Liver (tissue), 9 donors: ENCODE data around the gene NUP107. TPM values are rescaled to one million over a fixed set of nuclear protein-coding genes. Genes with fewer than 3 reads are reported as not detected.
A peak's percentile ranks its signal among the peaks of the same experiment; 100 is the strongest.

Source experiments
- DNase-seq: peaks from one replicate; pipeline ENCODE4 v3.0.0-alpha.2; 2017; ENCODE audit warnings: low spot score
- H3K27ac ChIP-seq, 2 donors: one replicate each; pipeline ENCODE4 v1.7.0; 2013; ENCODE audit warnings: inconsistent platforms in 2 of 2, low read length in 2 of 2, control low read depth in 1 of 2, low read depth in 1 of 2, mild to moderate bottlenecking in 1 of 2
- H3K27me3 ChIP-seq, 4 donors: one replicate each; pipeline versions ENCODE4 v1.6.1 to v1.7.0; 2013; ENCODE audit warnings: low read length in 3 of 4, inconsistent platforms in 1 of 4, mild to moderate bottlenecking in 1 of 4, moderate library complexity in 1 of 4; ENCODE audit not compliant: control insufficient read depth in 4 of 4, insufficient read depth in 4 of 4
- H3K36me3 ChIP-seq, 4 donors: one replicate each; pipeline versions ENCODE4 v1.6.1 to v1.7.0; 2013; ENCODE audit warnings: low read length in 3 of 4, mild to moderate bottlenecking in 3 of 4, low read depth in 1 of 4, moderate library complexity in 1 of 4; ENCODE audit not compliant: control insufficient read depth in 4 of 4, insufficient read depth in 3 of 4
- H3K4me1 ChIP-seq, 4 donors: one replicate each; pipeline versions ENCODE4 v1.6.1 to v1.7.0; 2013; ENCODE audit warnings: low read length in 3 of 4, mild to moderate bottlenecking in 3 of 4, moderate library complexity in 1 of 4; ENCODE audit not compliant: control insufficient read depth in 4 of 4, insufficient read depth in 4 of 4
- H3K4me3 ChIP-seq, 3 donors: one replicate each; pipeline versions ENCODE4 v1.6.1 to v1.7.0; 2013; ENCODE audit warnings: low read length in 3 of 3, control low read depth in 1 of 3, low read depth in 1 of 3, mild to moderate bottlenecking in 1 of 3
- H3K9ac ChIP-seq, 2 donors: one replicate each; pipeline ENCODE4 v1.7.0; 2013; ENCODE audit warnings: low read length in 2 of 2, mild to moderate bottlenecking in 2 of 2, moderate library complexity in 2 of 2, control low read depth in 1 of 2, low read depth in 1 of 2
- H3K9me3 ChIP-seq, 4 donors: one replicate each; pipeline versions ENCODE4 v1.6.1 to v1.7.0; 2013; ENCODE audit warnings: low read length in 3 of 4; ENCODE audit not compliant: control insufficient read depth in 4 of 4
- CTCF ChIP-seq: fragments of 150-350 bp; IDR thresholded peaks from 2 replicates; pipeline ENCODE4 v1.5.1; 2017; ENCODE audit warnings: improper control_type of control experiment, low read depth, low read length; ENCODE audit not compliant: missing input control
- EGR1 ChIP-seq, 2 donors: IDR thresholded peaks; 2 replicates each; pipeline ENCODE4 v1.6.1; 2016 to 2018; ENCODE audit warnings: antibody characterized with exemption in 2 of 2, low read depth in 2 of 2
- FOXA1 ChIP-seq: IDR thresholded peaks from 2 replicates; pipeline ENCODE4 v1.6.1; 2016; ENCODE audit warnings: antibody characterized with exemption
- FOXA2 ChIP-seq: IDR thresholded peaks from 2 replicates; pipeline ENCODE4 v1.6.1; 2016; ENCODE audit warnings: antibody characterized with exemption
- GABPA ChIP-seq, 2 donors: IDR thresholded peaks in 1 of 2; conservative IDR thresholded peaks in 1 of 2; 2 replicates each; pipeline ENCODE4 v1.6.1; 2016; ENCODE audit warnings: antibody characterized with exemption in 2 of 2, mild to moderate bottlenecking in 1 of 2, moderate library complexity in 1 of 2
- HNF4A ChIP-seq, 2 donors: conservative IDR thresholded peaks; 2 replicates each; pipeline ENCODE4 v1.6.1; 2016; ENCODE audit warnings: antibody characterized with exemption in 2 of 2, mild to moderate bottlenecking in 2 of 2
- JUND ChIP-seq, 2 donors: IDR thresholded peaks; 2 replicates each; pipeline ENCODE4 v1.6.1; 2016; ENCODE audit warnings: antibody characterized with exemption in 2 of 2
- MAX ChIP-seq: IDR thresholded peaks from 2 replicates; pipeline ENCODE4 v1.6.1; 2016; ENCODE audit warnings: antibody characterized with exemption
- NR2F2 ChIP-seq: IDR thresholded peaks from 2 replicates; pipeline ENCODE4 v1.6.1; 2016; ENCODE audit warnings: antibody characterized with exemption
- RAD21 ChIP-seq, 2 donors: IDR thresholded peaks; 2 replicates each; pipeline ENCODE4 v1.6.1; 2016; ENCODE audit warnings: antibody characterized with exemption in 2 of 2, mild to moderate bottlenecking in 2 of 2
- REST ChIP-seq: IDR thresholded peaks from 2 replicates; pipeline ENCODE4 v1.6.1; 2016; ENCODE audit warnings: antibody characterized with exemption, mild to moderate bottlenecking
- RXRA ChIP-seq, 2 donors: IDR thresholded peaks; 2 replicates each; pipeline ENCODE4 v1.6.1; 2017 to 2018; ENCODE audit warnings: antibody characterized with exemption in 2 of 2, mild to moderate bottlenecking in 1 of 2
- SP1 ChIP-seq: IDR thresholded peaks from 2 replicates; pipeline ENCODE4 v1.6.1; 2018; ENCODE audit warnings: antibody characterized with exemption, mild to moderate bottlenecking
- TAF1 ChIP-seq: conservative IDR thresholded peaks from 2 replicates; pipeline ENCODE4 v1.6.1; 2016; ENCODE audit warnings: antibody characterized with exemption, mild to moderate bottlenecking
- YY1 ChIP-seq: IDR thresholded peaks from 2 replicates; pipeline ENCODE4 v1.6.1; 2016; ENCODE audit warnings: antibody characterized with exemption, mild to moderate bottlenecking
- WGBS: extraction: QIAGEN DNeasy Blood & Tissue Kit; methylation state at CpG from one replicate; pipeline ENCODE4 v1.1.7; 2013; 5-methylcytosine and 5-hydroxymethylcytosine counted together
- polyA plus RNA-seq, 2 donors: library from polyadenylated mRNA; stranded (reverse) in 1 of 2; unstranded in 1 of 2; fragments of 200-250 nt in 1 of 2; fragments of >200 nt in 1 of 2; fragmentation: Nextera tagmentation in 1 of 2; extraction: Ambion mirVana in 1 of 2; gene quantifications; one replicate each; pipeline versions ENCODE4 v1.2.1 to v1.2.3, GENCODE V29; 2013 to 2015
- total RNA-seq, 2 donors: library from RNA; depleted of rRNA; stranded (reverse); fragments of >200 nt; gene quantifications; one replicate each; pipeline ENCODE4 v1.2.3, GENCODE V29; 2014
- donor health status: healthy.
- donor health status: healthy.
- donor health status: healthy.
- donor health status: healthy.
- donor health status: healthy.

Gene NUP107
- total and polyA plus RNA-seq, 4 donors: 6.3 to 38.3 (median 16.2) TPM

GRCh38 chr12:68743356-68743755 lies 56.6 kb downstream of the NUP107 start (continued):
- TF ChIP-seq EGR1 (IDR thresholded peaks at IDR 0.05; ENCODE audit: low read depth in 2 of 2): no peak
- no peak for TF ChIP-seq RXRA (IDR thresholded peaks at IDR 0.05)

GRCh38 chr12:68745376-68745903 lies 58.7 kb downstream of the NUP107 start:
- Histone ChIP-seq H3K27ac (peak overlapping the region; percentile 77 to 78), H3K9ac (peak overlapping the region in 1 of 2 donors; percentile 83), H3K4me3 (peak overlapping the region; percentile 65 to 88 (median 83)), H3K27me3 (no peaks in the 10 kb centered on the region), H3K9me3 (no peaks in the 10 kb centered on the region), H3K36me3 (peaks cover 0 to 3% (median 0%) of the 10 kb centered on the region in 4 donors), H3K4me1 (peaks cover 0 to 25% (median 10%) of the 10 kb centered on the region in 4 donors)
- TF ChIP-seq GABPA (IDR thresholded peaks at IDR 0.05 in 1 of 2, conservative IDR thresholded peaks at IDR 0.05 in 1 of 2): peak in 1 of 2 donors; percentile 19
- no peak for TF ChIP-seq JUND (IDR thresholded peaks at IDR 0.05)
- TF ChIP-seq MAX: no peak
- TF ChIP-seq FOXA2: no peak
- TF ChIP-seq RXRA (IDR thresholded peaks at IDR 0.05): no peak
- no peak for TF ChIP-seq RAD21 (IDR thresholded peaks at IDR 0.05)
- no peak for DNase-seq
- WGBS: 38% methylated on average over 9 of the region's 9 CpGs

- H3K9ac ChIP-seq: peak within 1 kb of the TSS; percentile 82 to 83
- DNase-seq: peak; percentile 93
- peak within 1 kb of the TSS; percentile 77 to 78 for H3K27ac ChIP-seq
- WGBS: under 1% methylated on average over 52 of the region's 52 CpGs
- H3K36me3 ChIP-seq: peaks cover 0 to 3% (median 0%) of the 10 kb centered on the region in 4 donors
- H3K9me3 ChIP-seq: no peaks in the 10 kb centered on the region
- H3K4me1 ChIP-seq: peaks cover 0 to 25% (median 10%) of the 10 kb centered on the region in 4 donors
- H3K4me3 ChIP-seq: peak within 1 kb of the TSS; percentile 65 to 88 (median 83)
- H3K27me3 ChIP-seq: no peaks in the 10 kb centered on the region
- peak; percentile 52 to 53 for TF ChIP-seq RAD21 (IDR thresholded peaks at IDR 0.05)
- TF ChIP-seq HNF4A (conservative IDR thresholded peaks at IDR 0.05): peak in 1 of 2 donors; percentile 9
- TF ChIP-seq CTCF: no peak
- TF ChIP-seq TAF1: peak; percentile 71
- TF ChIP-seq REST: peak; percentile 80
- TF ChIP-seq YY1: peak; percentile 94
- peak; percentile 78 to 92 for TF ChIP-seq RXRA (IDR thresholded peaks at IDR 0.05)
- TF ChIP-seq NR2F2: no peak
- TF ChIP-seq EGR1 (IDR thresholded peaks at IDR 0.05; ENCODE audit: low read depth in 2 of 2): peak in 1 of 2 donors; percentile 77
- TF ChIP-seq GABPA (IDR thresholded peaks at IDR 0.05 in 1 of 2, conservative IDR thresholded peaks at IDR 0.05 in 1 of 2): peak in 1 of 2 donors; percentile 85
- TF ChIP-seq FOXA1: no peak
- TF ChIP-seq SP1: peak; percentile 64
These were observed 59.3 kb downstream of the NUP107 start, which contains the start of gene SLC35E3 for GRCh38 chr12:68745904-68746571. TSS of gene SLC35E3 (plus strand) at chr12:68746176. CDS start at chr12:68746378, 202 bp downstream.
